Measurements from ENCODE around the gene PTRHD1.

GRCh38 chr2:24832931-24833701 is 39.9 kb upstream of the PTRHD1 start:
- TF ChIP-seq IRF3 (IDR thresholded peaks at IDR 0.05; ENCODE audit: low read depth, low read length) (no peak), GABPA (IDR thresholded peaks at IDR 0.05; ENCODE audit: low read depth) (no peak), POLR2AphosphoS5 (IDR thresholded peaks at IDR 0.05; ENCODE audit: low read depth, low read length) (no peak), PBX3 (IDR thresholded peaks at IDR 0.05) (no peak), RAD21 (IDR thresholded peaks at IDR 0.05; ENCODE audit: low read length) (no peak), TAF1 (IDR thresholded peaks at IDR 0.05; ENCODE audit: borderline replicate concordance, low read depth, low read length) (no peak), SMC3 (IDR thresholded peaks at IDR 0.05; ENCODE audit: low read depth, low read length) (no peak), EP300 (IDR thresholded peaks at IDR 0.05; ENCODE audit: borderline replicate concordance in 1 of 2, low read depth in 1 of 2, low read length in 1 of 2) (no peak)
- TF ChIP-seq, protein P1, sequence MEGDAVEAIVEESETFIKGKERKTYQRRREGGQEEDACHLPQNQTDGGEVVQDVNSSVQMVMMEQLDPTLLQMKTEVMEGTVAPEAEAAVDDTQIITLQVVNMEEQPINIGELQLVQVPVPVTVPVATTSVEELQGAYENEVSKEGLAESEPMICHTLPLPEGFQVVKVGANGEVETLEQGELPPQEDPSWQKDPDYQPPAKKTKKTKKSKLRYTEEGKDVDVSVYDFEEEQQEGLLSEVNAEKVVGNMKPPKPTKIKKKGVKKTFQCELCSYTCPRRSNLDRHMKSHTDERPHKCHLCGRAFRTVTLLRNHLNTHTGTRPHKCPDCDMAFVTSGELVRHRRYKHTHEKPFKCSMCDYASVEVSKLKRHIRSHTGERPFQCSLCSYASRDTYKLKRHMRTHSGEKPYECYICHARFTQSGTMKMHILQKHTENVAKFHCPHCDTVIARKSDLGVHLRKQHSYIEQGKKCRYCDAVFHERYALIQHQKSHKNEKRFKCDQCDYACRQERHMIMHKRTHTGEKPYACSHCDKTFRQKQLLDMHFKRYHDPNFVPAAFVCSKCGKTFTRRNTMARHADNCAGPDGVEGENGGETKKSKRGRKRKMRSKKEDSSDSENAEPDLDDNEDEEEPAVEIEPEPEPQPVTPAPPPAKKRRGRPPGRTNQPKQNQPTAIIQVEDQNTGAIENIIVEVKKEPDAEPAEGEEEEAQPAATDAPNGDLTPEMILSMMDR (IDR thresholded peaks at IDR 0.05) = no peak
